Activated CD4-positive, alpha-beta T cell treated with anti-CD3 and anti-CD28 coated beads for 1 hour (primary cell): ENCODE data around the gene SLC7A10.
"Not testable (repeated sequence)": the region's sequence is repeated elsewhere in the genome, so short reads cannot be mapped to it uniquely, and the experiment has no call there.

Experiments
- DNase-seq: peaks from one replicate; pipeline ENCODE4 v3.0.0-alpha.2; 2020

SLC7A10 gene

GRCh38 chr19:33236696-33237390, 11.2 kb upstream of the SLC7A10 start:
- DNase-seq: no peak

- no peak for DNase-seq
These were observed 10.3 kb upstream of the SLC7A10 start for GRCh38 chr19:33235996-33236350.

GRCh38 chr19:33235269-33235995, 9.8 kb upstream of the SLC7A10 start:
- DNase-seq: peak; percentile 63

GRCh38 chr19:33234736-33235135, 9.1 kb upstream of the SLC7A10 start:
- DNase-seq: no peak

GRCh38 chr19:33234092-33234491, 8.4 kb upstream of the SLC7A10 start:
- DNase-seq: no peak

- DNase-seq: no peak
These were observed 7.6 kb upstream of the SLC7A10 start for GRCh38 chr19:33233056-33233873.

GRCh38 chr19:33232656-33233055, 7.0 kb upstream of the SLC7A10 start:
- DNase-seq: no peak

- no peak for DNase-seq
These were observed 5.9 kb upstream of the SLC7A10 start for GRCh38 chr19:33231511-33231910.

- no peak for DNase-seq
These were observed 4.3 kb upstream of the SLC7A10 start for GRCh38 chr19:33229962-33230361.

- DNase-seq: no peak
These were observed 2.4 kb upstream of the SLC7A10 start for GRCh38 chr19:33227870-33228599.

- DNase-seq: no peak
These were observed 1.6 kb upstream of the SLC7A10 start for GRCh38 chr19:33227242-33227650.

- DNase-seq: no peak
These were observed 1.0 kb upstream of the SLC7A10 start for GRCh38 chr19:33226550-33227241.

- DNase-seq: no peak
These were observed 774 bp downstream of the SLC7A10 start for GRCh38 chr19:33224694-33225457.

GRCh38 chr19:33222255-33222654, 3.4 kb downstream of the SLC7A10 start:
- not testable (repeated sequence) for DNase-seq

GRCh38 chr19:33221638-33222037, 4.0 kb downstream of the SLC7A10 start:
- DNase-seq: no peak

GRCh38 chr19:33220735-33221134, 4.9 kb downstream of the SLC7A10 start:
- no peak for DNase-seq

GRCh38 chr19:33220115-33220514, 5.5 kb downstream of the SLC7A10 start:
- DNase-seq: no peak

GRCh38 chr19:33219261-33219815, 6.3 kb downstream of the SLC7A10 start:
- no peak for DNase-seq

GRCh38 chr19:33217881-33218280, 7.8 kb downstream of the SLC7A10 start:
- DNase-seq: no peak

- no peak for DNase-seq
These were observed 9.3 kb downstream of the SLC7A10 start for GRCh38 chr19:33216198-33216830.
